Keratinocyte (primary cell): Measurements from ENCODE around the gene NRN1L.

Source experiments
- EZH2 ChIP-seq: IDR thresholded peaks from one replicate; pipeline ENCODE4 v1.6.1; 2012; ENCODE audit warnings: inconsistent platforms, mild to moderate bottlenecking, low read length, moderate library complexity
- TF ChIP-seq, protein P1 (sequence below), 3 experiments: IDR thresholded peaks in 1 of 3; conservative IDR thresholded peaks in 1 of 3; optimal IDR thresholded peaks in 1 of 3; 2 replicates in 2 of 3; 3 replicates in 1 of 3; pipeline versions ENCODE3 to v1.5.1; 2011; ENCODE audit warnings: low read length in 3 of 3, mild to moderate bottlenecking in 3 of 3, moderate library complexity in 2 of 3, control low read depth in 1 of 3, inconsistent platforms in 1 of 3; ENCODE audit not compliant: insufficient read depth in 2 of 3; ENCODE audit errors: extremely low read depth in 1 of 3

GRCh38 chr16:67868290-67868689, 16.4 kb upstream of the NRN1L start:
- TF ChIP-seq, protein P1, sequence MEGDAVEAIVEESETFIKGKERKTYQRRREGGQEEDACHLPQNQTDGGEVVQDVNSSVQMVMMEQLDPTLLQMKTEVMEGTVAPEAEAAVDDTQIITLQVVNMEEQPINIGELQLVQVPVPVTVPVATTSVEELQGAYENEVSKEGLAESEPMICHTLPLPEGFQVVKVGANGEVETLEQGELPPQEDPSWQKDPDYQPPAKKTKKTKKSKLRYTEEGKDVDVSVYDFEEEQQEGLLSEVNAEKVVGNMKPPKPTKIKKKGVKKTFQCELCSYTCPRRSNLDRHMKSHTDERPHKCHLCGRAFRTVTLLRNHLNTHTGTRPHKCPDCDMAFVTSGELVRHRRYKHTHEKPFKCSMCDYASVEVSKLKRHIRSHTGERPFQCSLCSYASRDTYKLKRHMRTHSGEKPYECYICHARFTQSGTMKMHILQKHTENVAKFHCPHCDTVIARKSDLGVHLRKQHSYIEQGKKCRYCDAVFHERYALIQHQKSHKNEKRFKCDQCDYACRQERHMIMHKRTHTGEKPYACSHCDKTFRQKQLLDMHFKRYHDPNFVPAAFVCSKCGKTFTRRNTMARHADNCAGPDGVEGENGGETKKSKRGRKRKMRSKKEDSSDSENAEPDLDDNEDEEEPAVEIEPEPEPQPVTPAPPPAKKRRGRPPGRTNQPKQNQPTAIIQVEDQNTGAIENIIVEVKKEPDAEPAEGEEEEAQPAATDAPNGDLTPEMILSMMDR (optimal IDR thresholded peaks at IDR 0.05 in 1 of 3, IDR thresholded peaks at IDR 0.05 in 1 of 3, conservative IDR thresholded peaks at IDR 0.05 in 1 of 3; ENCODE audit: extremely low read depth in 1 of 3, insufficient read depth in 2 of 3, low read length in 3 of 3), result no peak
- TF ChIP-seq EZH2, result no peak
